NOMO-1 treated with DMSO at 0.1 percent for 48 hours (cell line): Measurements from ENCODE around the gene THAP3.
"Not testable (repeated sequence)": the region's sequence is repeated elsewhere in the genome, so short reads cannot be mapped to it uniquely, and the experiment has no call there.

Source experiments
- DNase-seq: peaks from one replicate; lab custom pipeline; 2025; ENCODE audit not compliant: unreplicated experiment; lab: John Stamatoyannopoulos, UW

Gene THAP3

DNA sequence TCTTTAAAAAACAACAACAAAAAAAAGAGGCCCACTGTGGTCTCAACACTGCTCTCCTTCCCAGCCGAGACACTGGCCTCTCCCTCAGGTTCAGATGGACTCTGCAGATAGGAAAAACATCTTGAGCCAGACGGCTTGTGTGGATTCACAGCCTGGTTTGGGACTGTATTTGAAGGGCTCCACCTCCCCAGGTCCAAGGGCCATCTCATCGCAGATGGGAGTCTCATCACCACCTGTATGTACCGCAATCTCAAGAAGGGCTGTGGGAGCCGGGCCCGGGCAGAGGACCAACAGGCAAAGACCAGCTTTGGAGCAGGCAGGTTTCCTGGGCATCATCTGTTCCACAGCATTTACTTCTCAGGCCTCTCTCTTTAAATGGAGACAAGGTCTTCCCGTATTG lies 34.6 kb upstream of the THAP3 start:
- no peak for DNase-seq

DNA sequence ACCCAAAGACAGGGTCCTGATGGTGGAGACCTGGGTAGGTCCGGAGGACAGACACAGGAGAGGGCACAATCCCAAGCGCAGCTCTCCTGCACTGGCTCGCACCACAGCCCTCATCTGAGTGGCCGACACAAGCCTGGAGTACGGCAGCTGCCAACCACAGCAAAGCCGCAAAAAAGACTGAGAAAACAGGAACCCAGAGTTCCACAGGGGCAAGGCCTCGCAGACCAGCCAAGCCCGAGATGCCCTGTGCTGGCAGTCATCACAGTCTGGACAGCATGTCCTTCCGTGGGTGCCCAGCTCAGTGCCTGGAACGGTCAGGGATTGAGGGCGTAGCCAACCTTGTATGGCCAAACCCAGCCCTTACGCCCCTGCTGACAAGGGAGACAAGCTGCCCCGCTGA lies 33.4 kb upstream of the THAP3 start:
- peak; percentile 61 for DNase-seq

DNA sequence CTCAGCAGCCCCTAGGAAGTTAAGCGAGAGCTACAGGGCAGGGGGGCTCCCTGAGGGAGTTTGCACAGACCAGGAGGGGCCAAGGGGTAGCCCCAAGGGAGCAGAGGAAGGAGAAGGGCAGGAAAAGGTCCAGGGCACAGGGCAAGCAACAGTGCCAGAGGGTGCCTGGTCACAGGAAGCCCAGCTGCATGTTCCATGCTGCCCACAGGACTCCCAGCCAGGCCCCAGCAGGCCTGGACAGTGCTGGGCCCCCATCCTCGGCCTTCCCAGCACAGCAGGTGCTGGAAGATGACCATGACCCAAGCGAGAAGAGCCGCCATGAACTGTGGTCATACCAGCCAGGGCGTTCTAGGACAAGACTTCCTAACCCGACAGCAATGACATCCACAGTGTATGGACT lies 33.0 kb upstream of the THAP3 start:
- no peak for DNase-seq

DNA sequence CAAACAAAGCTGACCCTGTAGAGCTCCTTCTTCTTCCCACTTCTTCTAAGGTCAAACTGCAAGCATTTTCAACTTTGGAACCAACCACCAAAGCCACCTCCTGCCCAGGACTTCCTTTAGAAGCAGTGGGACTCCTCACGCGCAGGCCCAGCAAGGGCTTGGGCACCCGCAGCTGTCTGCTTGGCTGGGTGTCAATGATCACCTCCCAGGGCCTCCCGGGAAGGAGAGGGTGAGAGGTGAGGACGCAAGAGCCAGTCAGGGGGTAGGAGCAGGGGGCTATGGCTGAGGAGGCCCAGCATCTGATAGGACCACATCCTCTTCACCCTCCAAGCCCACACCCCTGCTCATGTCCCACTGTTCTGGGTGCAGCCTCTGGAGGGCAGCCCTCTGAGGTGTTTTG lies 32.2 kb upstream of the THAP3 start:
- DNase-seq, result no peak

DNA sequence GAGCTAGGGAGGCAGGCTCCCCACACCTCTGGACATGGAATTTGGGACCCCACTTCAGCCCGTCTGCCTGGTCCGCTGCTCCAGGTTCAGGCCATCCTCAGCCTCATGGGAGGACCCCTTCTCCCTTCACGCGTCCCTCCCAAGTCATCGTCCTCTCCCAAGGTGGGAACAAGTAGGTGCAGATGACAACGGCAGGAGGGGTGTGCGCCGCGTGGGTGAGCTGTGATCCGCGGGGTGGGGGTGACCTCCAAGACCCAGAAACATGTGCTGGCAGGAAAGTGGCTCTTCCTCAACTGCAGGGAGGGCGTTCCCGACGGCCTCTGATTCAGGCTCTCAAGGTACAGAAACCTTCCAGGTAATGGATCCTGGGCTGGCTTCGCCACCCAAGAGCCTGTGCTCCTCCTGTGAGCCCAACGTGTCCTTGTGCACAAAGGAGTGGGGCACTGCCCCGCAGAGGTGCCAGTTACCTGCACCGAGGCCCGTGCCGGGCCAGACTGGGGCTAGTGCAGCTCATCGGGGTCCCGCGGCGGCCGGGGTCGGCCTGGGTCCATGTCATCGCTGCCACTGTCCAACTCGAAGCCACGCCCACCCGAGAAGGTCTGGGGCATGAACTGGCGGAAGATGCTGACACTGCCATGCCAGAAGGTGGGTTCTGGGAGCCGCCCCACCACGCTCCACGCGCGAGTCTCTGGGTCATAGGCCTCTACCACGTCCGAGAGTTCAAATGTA lies 31.6 kb upstream of the THAP3 start:
- no peak for DNase-seq

DNA sequence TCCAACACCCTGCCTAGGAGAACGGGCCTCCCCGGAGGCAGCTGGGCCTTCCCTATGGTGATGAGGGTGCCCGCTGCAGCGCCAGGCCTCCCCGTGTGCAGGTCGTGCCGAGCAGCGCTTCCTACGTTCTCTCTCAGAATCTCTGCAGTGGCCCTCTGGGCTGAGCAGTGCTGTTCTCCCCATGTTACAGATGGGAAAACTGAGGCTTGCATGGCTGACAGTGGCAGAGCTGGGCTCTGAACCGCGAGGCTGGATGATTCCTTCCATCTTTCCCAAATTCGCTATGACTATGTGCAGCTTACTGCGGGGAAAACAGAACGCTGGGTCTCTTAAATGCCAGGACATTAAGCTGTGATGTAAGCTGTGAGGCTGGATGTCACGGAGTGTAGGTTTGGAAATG lies 30.9 kb upstream of the THAP3 start:
- no peak for DNase-seq

DNA sequence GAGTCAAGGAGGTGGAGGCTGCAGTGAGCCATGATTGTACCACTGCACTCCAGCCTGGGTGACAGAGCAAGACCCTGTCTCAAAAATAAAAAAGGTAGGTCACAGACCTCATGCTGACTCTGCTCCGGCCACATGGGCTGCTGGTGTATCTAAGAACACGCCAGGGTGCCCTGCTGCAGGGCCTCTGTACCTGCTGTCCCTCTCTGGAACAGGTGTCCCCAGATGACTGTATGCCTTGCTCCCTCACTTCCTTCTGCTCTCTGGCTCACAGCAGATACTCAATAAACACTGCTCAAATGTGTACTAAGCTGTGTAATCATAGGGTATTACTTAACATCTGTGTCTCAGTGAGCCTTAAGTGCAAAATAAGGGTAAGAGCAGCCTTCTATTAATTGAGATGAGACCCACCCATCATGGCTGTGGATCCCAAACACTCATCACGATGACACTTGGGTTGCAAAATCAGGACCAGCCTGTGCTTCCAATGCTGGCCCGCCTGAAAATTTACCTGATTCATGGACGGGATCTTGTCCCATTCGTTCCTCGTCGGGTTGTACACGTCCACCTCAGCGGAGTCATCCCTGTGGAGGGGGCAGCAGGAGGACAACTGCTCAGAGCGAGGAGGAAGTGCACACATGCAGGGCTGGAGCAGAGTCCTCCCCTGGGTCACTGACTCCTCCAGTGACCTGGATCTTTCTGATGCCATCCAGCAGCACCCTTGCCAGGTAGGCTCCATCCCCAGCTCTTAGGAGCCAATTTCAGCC lies 29.5 kb upstream of the THAP3 start:
- DNase-seq, result no peak

DNA sequence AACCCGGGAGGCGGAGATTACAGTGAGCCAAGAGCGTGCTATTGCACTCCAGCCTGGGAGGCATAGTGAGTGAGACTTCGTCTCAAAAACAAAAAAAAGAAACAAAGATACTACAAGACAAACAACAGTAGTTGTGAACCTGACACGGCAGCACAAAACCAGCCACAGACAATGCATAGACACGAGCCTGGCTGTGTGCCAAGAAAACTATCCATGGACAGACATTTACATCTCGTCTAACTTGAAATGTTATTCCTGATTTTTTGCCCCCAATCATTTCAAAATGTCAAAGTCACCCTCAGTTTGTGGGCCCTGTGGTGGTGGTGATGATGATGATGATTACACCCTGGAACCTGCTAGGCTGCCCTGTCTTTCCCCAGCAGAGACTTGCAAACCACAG lies 28.3 kb upstream of the THAP3 start:
- DNase-seq, result no peak

DNA sequence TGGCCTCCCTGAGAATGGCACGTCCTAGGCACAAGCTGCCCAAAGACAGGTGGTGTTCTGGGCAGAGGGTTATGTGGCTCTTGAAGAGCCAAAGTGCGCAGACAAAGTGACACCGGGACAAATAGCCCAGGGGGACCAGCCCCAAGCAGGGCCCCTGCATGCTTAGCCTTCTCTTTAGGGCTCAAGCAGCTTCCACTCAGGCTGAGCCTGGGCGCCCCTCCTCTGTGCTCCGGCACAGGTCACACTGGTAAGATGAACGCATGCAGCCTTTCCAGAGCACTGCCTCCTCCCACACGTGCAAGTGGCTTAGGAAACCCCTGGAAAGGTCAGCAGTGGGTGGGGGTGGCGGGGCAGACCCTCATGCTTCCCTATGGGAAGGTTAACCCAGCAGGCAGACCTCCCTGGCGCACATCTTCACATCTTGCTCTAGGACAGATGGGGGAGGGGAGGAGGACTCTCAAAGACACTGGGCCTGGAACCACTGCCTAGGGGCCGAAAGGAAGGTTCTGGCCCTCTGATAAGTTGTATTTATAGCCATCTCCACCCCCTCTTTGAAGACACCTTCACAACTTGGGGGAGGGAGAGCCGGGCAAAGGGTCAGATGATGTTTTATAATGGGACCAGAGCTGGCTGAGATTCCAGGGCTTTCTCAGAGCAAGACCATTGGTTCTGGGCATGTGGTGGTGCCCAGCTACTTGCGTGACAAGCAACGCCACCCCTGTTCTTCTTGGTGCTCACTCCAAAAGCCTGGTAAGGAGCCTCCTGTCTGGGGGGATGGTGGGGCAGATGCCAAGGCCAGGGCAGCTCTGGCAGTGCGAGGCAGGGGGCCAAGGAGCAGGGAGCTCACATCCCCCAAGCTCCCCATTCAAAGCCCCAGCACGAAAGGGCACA lies 27.5 kb upstream of the THAP3 start:
- no peak for DNase-seq

DNA sequence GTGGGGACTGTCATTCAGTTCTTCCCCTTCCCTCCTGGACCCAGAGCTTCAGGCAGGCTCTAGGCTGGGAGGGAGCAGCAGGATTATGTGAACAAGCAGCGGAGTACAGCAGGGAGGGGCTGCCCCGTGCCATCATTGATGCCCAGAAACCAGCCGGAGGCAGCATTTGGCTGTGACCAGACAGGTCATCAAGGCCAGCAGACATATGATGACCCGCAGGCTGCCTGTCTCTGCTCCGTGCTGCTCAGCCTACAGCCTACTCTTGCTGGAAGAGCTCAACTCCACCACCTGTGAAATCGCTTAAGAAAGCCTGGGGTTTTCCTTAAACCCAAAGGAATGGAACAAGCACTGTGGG lies 26.9 kb upstream of the THAP3 start:
- DNase-seq, result no peak

DNA sequence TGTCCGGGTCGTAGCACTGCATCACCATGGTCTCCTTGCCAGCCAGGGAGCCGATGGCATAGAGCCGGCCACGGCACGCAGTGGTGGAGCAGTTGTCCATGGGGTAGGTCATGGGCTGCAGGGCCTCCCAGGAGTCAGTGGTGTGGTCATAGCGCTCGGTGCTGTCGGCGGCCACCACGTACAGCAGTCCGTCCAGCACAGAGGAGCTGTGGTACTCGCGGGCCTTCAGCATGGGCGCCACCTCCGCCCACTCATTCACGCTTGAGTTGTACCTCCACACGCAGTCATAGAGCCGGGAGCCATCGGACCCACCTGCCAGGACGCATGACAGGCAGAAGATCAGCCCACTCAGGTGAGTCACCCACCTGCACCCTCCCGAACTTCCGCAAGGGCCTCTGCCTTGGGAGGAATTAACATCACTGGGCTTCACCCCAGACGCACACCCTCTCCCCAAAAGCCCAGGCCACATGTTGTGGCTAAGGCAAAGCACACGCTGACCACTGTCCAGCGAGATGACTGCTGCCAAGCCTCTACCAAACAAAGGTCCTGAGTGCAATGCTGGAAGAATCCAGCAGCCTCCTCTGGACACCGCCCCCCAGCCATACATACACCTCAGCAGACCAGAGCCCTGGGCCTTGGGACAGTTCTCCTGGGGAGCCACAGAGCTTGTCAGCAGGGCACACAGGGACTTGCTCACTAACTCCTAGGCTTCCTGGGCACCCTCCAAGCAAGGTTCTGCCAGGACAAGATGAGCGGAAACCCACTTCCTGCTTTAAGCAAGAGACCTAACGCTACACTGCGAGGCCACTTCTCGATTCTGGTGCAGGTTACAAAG lies 25.3 kb upstream of the THAP3 start:
- DNase-seq, result peak; percentile 80

DNA sequence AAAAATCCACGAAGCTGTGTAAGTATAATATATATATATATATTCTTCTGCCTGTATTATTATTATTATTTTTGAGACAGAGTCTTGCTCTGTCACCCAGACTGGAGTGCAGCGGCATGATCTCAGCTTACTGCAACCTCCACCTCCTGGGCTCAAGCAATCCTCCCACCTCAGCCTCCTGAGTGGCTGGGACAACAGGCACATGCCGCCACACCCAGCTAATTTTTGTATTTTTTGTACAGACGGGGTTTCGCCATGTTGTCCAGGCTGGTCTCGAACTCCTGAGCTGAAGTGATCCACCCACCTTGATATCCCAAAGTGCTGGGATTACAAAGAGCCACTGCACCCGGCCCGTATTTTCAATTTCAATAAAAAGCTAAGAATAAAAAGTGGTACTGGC lies 24.7 kb upstream of the THAP3 start:
- DNase-seq, result not testable (repeated sequence)

DNA sequence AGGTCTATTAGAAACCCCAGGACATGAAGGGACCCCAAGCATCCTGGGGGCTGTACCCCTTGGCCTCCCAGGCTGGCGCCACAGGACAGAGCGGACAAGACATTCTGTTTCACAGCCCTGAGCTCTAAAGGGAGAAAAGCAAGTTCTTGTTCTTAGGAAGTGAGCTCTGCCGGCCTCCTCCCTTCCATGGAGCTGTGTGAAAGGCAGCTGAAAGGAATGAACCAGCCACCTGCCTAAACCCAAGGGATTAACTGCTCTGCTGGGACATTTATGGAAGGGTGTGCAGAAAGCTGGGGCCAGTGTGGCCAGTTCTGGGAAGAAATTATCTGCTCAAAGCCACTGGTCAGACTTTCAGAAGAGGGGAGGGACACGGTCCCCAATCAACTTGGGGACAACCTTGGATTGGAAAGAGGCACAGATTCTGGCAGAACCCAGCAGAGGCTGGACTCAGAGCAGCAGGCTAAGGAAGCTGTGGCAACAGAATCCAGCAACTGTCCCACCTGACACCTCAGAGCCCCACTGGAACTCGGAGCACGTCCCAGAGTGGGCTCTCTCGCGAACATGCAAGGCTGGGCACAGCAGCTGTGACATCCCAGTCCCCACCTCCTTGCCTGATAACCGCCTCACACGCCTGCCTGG lies 24.1 kb upstream of the THAP3 start:
- DNase-seq, result peak; percentile 5

DNA sequence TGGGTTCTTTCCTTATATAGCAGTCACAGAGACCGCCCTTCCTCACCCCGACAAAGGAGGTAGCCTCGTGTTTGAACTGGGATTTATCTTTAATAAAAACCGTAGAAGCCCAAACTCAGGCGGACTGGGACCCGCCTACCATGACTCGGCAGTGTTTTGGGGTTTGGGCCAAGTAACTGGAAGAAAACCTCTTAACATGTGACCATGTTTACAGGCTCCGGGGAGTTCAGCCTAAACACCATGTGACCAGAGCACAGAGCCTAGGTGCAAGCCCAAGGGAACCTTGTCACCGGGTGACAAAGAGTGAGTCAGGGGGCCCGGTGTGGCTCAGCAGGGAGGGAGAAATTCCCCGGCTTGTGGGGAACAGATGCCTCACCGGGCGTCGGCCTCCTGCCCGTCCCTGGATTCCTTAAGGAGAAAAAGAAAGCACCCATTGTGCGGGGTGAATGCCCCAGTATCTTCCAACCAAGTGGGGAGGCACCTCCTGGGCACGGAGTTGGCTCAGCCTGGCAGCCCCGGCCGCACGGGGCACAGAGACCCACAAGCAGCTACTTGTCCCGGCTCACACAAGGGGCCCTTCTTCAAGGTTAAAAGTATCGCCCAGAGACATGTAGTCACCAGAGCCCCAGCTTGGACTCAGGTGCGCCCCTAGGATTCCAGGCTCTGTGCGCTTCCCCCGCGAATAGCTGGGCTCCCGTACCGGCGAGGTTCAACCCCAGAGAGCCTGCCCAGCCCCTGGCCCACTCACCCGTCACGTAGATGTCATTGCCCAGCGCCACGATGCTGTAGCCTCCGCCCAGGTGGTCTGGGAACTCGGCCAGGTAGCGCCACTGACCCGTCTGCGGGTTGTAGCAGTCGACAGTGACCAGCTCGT lies 23.4 kb upstream of the THAP3 start:
- peak; percentile 66 for DNase-seq

DNA sequence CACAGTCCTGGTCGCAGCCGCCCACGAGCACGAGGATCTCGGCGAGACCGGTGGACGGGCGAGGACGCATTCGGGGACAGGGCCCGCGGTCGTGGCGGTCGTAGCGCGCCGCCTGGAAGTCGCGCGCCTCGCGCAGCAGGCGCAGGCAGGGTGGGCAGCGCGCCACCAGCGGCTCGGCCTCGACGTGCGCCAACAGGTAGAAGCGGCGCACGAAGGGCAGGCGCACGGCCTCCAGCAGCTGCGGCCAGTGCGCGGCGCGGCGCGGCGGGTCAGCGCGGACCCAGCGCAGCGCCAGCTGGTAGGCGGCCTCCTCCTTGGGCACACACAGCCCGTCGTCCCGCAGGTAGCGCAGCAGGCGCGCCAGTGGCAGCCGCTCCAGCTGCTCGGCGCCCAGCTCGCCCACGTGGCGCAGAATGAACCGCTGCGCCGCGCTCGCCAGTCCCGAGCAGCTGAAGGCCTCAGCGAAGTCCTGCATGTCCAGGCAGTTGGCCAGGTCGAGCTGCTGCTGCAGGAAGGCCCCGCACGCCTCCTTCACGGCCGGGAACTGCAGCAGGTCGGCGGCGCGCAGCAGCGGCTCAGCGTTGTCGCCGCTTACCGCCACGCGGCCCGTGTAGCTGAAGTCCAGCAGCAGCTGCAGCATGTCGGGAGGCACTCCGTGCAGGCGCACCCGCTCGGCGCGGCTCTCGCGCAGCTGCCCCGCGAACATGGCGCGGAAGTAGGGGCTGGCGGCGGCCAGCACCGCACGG lies 22.6 kb upstream of the THAP3 start:
- peak; percentile 20 for DNase-seq

DNA sequence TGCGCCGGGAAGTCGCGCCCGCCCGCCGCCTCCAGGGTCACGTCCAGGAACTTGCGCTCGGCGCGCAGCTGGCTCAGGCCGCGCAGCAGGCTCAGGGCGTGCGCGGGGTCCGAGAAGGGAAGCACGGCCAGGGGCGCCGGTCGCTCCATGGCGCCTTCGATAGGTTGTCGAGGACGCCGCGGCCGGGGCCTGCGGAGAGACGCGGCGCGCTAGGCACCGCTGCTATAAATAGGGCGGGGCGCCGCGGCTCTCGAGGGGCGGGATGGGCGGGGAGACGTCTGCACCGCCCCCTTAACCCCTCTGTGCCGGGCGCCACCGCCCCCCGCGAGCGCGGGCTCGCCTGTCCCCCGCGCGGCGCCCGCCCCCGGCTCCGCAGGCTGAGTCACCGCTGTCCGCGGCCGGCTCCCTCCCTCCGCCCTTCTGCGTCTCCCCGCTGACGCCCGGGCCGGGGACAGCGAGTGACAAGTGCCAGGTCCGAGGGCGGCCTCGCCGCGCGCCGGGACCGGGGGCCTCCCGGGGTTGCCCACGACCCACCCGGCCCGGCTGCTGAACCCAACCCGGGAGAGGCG lies 21.9 kb upstream of the THAP3 start, which contains the start of gene KLHL21:
KLHL21 (minus strand) TSS at position 201 of the 569 bp plus-strand sequence; CDS start at position 149, 52 bp downstream.
- DNase-seq, result peak; percentile 83

DNA sequence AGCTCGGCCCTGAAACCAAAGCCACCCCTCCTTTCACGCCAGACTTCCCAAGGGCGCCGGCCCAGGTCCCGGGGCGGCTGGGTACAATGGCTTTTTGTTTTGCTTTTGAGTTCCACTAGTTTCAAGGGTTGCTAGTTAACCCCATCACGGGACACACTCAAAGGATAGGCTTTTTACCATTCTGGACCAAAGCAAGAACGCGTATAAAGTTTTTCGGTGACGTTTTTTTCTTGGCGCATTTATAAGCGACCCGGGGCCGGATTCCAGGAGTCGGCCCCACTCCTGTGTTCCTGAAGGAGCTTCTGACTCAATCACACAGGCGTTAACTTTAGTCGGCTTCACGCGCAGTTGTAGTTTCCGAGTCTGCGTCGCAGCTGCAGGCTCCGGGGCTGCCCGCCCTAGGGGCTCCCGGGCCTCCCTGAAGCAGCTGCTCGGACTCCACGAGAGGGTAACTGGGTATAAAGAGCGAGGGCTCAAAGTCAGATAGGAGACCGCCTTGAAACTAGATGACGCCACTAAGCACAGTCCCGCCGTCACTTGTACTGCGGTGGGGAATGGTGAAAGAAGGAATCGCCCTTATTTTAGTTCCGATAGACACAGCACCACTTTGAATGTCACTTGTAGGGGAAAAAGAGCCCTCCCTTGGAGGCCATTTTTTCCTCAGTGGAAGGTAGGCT lies 21.3 kb upstream of the THAP3 start:
- peak; percentile 62 for DNase-seq
